Heart left ventricle (tissue), 16 donors: ENCODE measurements around the gene YY1. TPM values are rescaled to one million over a fixed set of nuclear protein-coding genes. Genes with fewer than 3 reads are reported as not detected.
"Not testable (repeated sequence)": the region's sequence is repeated elsewhere in the genome, so short reads cannot be mapped to it uniquely, and the experiment has no call there.

Experiments
- ATAC-seq, 4 donors: fragments of 200-7000 bp; cut with Tn5 transposase; one replicate each; pipeline ENCODE4 v1.9.1; 2020 to 2022; ENCODE audit warnings: moderate library complexity in 4 of 4, mild to moderate bottlenecking in 3 of 4, moderate number of reproducible peaks in 1 of 4
- DNase-seq, 5 donors: peaks; one replicate each; pipeline ENCODE4 v3.0.0-alpha.2; 2020
- H3K27ac ChIP-seq, 12 donors: fragments of 200-600 bp; sonication (generic) in 4 of 12; one replicate each; pipeline versions ENCODE4 v1.5.0 to v1.8.0; 2016 to 2022; ENCODE audit warnings: mild to moderate bottlenecking in 2 of 12
- H3K27me3 ChIP-seq, 9 donors: fragments of 200-600 bp; sonication (generic) in 2 of 9; one replicate each; pipeline versions ENCODE4 v1.5.1 to v1.8.0; 2016 to 2022; ENCODE audit warnings: mild to moderate bottlenecking in 3 of 9
- H3K36me3 ChIP-seq, 9 donors: fragments of 200-600 bp; sonication (generic) in 2 of 9; one replicate each; pipeline versions ENCODE4 v1.5.0 to v1.8.0; 2018 to 2022; ENCODE audit warnings: mild to moderate bottlenecking in 2 of 9
- H3K4me1 ChIP-seq, 12 donors: fragments of 200-600 bp; sonication (generic) in 4 of 12; one replicate each; pipeline versions ENCODE4 v1.5.0 to v1.8.0; 2016 to 2022; ENCODE audit warnings: mild to moderate bottlenecking in 3 of 12
- H3K4me3 ChIP-seq, 12 donors: fragments of 200-600 bp; sonication (generic) in 4 of 12; one replicate each; pipeline versions ENCODE4 v1.5.0 to v1.8.0; 2017 to 2022; ENCODE audit warnings: mild to moderate bottlenecking in 9 of 12, moderate library complexity in 4 of 12
- H3K9me3 ChIP-seq, 12 donors: fragments of 200-600 bp; sonication (generic) in 4 of 12; one replicate each; pipeline versions ENCODE4 v1.5.0 to v1.8.0; 2016 to 2022; ENCODE audit warnings: mild to moderate bottlenecking in 1 of 12
- POLR2A ChIP-seq, 2 donors: fragments of 450-650 bp; IDR thresholded peaks; one replicate each; pipeline ENCODE4 v1.6.1; 2017; ENCODE audit warnings: antibody characterized with exemption in 2 of 2, mild to moderate bottlenecking in 2 of 2, moderate library complexity in 2 of 2
- WGBS, 4 donors: extraction: QIAGEN DNeasy Blood & Tissue Kit in 2 of 4; methylation state at CpG; one replicate each; pipeline versions ENCODE4 v1.1.5 to v1.1.7; 2013 to 2018; 5-methylcytosine and 5-hydroxymethylcytosine counted together
- intact Hi-C, 10 donors: fragments of 100-400 bp; cut with DNase I; formaldehyde crosslinking; loops; one replicate each; pipeline versions ENCODE4 v1.11.1 to v1.14.2; 2022
- polyA plus RNA-seq, 2 donors: library from polyadenylated mRNA; stranded (reverse); fragments of 200-250 nt; gene quantifications; one replicate each; pipeline ENCODE4 v1.2.3, GENCODE V29; 2013
- total RNA-seq, 9 donors: library from RNA; depleted of rRNA in 2 of 9; stranded (reverse); fragments of >200 nt in 2 of 9; fragmentation: NEBNext Ultra II Directional in 3 of 9; extraction: Animal tissue kit (Norgen Biotek cat#: 25700) in 3 of 9; gene quantifications; one replicate each; pipeline versions ENCODE4 v1.1.0 to v1.2.4, GENCODE V29; 2016 to 2023
- TF ChIP-seq, protein P1 (sequence below), 12 donors: fragments of 200-600 bp; sonication (generic) in 4 of 12; IDR thresholded peaks; one replicate each; pipeline versions ENCODE4 v1.5.0 to v1.8.0; 2018 to 2022; ENCODE audit warnings: antibody characterized with exemption in 12 of 12, mild to moderate bottlenecking in 5 of 12
- donor health status: ischemic (EF 13 %, LVEDD 7.1; RV severe dilation, severe dysfunction).
- donor health status: healthy with polysubstance abuse.
- donor health status: DM: no; HTN: yes; CAD: no.
- donor health status: DM: no; HTN: no; CAD: no.
- donor health status: ischemic (EF 25% LVEDD 6.9; RV normal size, moderate dysfunction).
- donor health status: ischemic (EF 25% LVEDD 5.7; RV mildly dilated, moderate dysfunction).
- donor health status: healthy.
- donor health status: DM: yes; HTN: yes; CAD: no.
- donor health status: ischemic (EF 35%, LVEDD 5.7; RV mildly dilated, moderate dysfunction).
- donor health status: nonischemic (EF 11% LVEDD 7.7; RV severe dilation, severe dysfunction).
- donor health status: DM: yes; HTN: yes; CAD: no.
- donor health status: PGD.
- donor health status: ischemic (EF 29% LVEDD 5.4; RV normal size, mild dysfunction).
- donor health status: nonischemic (EF 23%, LVEDD 6.1; RV moderate dilation, normal function).

Gene YY1
- total and polyA plus RNA-seq, 11 donors, result 18.4 to 59.7 (median 45.1) TPM

DNA sequence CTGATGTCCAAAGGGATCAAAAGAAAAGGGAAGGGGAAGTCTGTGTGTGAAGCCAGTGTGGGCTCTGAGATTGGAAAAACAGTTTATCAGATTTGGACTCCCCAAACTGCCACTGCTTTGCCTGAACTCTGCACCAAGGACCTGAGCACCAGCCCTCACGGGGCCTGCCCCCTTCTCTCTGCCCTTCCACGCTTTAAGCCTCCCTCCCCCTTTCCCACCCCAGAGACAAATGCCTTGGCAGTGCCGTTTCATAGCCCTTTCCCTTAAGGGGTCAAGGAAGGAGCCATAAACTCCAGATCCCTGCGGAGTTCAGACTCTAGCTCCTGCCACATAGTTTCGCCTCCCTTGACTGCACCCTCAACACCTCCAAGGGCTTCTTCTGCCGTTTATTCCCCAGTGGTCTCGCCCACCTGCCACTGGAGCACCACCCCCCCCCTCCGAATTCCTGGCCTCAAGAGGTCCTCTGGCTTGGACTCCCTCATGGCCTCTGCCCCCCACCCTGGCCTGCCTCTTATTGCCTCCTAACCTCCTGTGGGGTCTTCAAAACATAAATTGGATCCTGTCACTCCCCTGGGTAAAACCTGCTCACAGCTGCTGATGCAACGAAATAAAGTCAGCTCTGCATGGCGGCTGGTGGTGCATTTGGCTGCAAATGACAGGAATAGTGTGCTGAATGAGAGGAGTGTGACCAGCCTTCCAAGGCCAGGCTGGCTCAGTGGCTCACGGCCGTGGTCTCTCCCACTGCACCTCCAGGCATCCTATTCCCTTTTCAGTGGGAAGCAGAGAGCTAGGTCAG, 48.5 kb downstream of the YY1 start:
- 76 to 84% (median 83%) methylated on average over 10 to 12 of the region's 12 CpGs for WGBS, 4 donors
- H3K36me3 ChIP-seq, result peaks cover 0 to 21% (median 11%) of the 10 kb centered on the region in 9 donors
- intact Hi-C loops, result loop anchor here in 4 of 10 donors (5.0 kb wide), 1 partner anchor 90 kb away; the partner anchor contains the start of gene WDR25 (in 4 of the 4)
- no peaks in the 10 kb centered on the region for H3K27me3 ChIP-seq
- no peak overlapping the region for H3K27ac ChIP-seq
- no peaks in the 10 kb centered on the region for H3K9me3 ChIP-seq
- H3K4me1 ChIP-seq, result peaks cover 0 to 56% (median 13%) of the 10 kb centered on the region in 12 donors
- TF ChIP-seq, protein P1, sequence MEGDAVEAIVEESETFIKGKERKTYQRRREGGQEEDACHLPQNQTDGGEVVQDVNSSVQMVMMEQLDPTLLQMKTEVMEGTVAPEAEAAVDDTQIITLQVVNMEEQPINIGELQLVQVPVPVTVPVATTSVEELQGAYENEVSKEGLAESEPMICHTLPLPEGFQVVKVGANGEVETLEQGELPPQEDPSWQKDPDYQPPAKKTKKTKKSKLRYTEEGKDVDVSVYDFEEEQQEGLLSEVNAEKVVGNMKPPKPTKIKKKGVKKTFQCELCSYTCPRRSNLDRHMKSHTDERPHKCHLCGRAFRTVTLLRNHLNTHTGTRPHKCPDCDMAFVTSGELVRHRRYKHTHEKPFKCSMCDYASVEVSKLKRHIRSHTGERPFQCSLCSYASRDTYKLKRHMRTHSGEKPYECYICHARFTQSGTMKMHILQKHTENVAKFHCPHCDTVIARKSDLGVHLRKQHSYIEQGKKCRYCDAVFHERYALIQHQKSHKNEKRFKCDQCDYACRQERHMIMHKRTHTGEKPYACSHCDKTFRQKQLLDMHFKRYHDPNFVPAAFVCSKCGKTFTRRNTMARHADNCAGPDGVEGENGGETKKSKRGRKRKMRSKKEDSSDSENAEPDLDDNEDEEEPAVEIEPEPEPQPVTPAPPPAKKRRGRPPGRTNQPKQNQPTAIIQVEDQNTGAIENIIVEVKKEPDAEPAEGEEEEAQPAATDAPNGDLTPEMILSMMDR (IDR thresholded peaks at IDR 0.05), result no peak
- TF ChIP-seq POLR2A (IDR thresholded peaks at IDR 0.05), result no peak
- ATAC-seq (no peak), DNase-seq (no peak)
- H3K4me3 ChIP-seq, result no peak overlapping the region

DNA sequence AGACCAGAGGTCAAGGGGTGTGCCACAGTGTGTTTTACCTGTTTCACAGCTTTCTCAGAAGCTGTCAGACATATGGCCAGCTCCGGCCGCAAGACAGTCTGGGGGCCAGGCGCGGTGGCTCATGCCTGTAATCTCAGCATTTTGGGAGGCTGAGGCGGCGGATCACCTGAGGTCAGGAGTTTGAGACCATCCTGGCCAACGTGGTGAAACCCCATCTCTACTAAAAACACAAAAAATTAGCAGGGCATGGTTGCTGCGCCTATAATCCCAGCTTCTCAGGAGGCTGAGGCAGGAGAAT, 49.0 kb downstream of the YY1 start:
- intact Hi-C loops, result loop anchor here in 4 of 10 donors (5.0 kb wide), 1 partner anchor 89 kb away; the partner anchor contains the start of gene WDR25 (in 4 of the 4)
- not testable (repeated sequence) for H3K4me3 ChIP-seq, H3K27ac ChIP-seq, DNase-seq, H3K9me3 ChIP-seq, H3K27me3 ChIP-seq, ATAC-seq
- peaks cover 0 to 26% (median 13%) of the 10 kb centered on the region in 9 donors for H3K36me3 ChIP-seq
- WGBS, 4 donors, result 92 to 96% (median 93%) methylated on average over 8 of the region's 8 CpGs
- peaks cover 0 to 51% (median 13%) of the 10 kb centered on the region in 12 donors for H3K4me1 ChIP-seq

DNA sequence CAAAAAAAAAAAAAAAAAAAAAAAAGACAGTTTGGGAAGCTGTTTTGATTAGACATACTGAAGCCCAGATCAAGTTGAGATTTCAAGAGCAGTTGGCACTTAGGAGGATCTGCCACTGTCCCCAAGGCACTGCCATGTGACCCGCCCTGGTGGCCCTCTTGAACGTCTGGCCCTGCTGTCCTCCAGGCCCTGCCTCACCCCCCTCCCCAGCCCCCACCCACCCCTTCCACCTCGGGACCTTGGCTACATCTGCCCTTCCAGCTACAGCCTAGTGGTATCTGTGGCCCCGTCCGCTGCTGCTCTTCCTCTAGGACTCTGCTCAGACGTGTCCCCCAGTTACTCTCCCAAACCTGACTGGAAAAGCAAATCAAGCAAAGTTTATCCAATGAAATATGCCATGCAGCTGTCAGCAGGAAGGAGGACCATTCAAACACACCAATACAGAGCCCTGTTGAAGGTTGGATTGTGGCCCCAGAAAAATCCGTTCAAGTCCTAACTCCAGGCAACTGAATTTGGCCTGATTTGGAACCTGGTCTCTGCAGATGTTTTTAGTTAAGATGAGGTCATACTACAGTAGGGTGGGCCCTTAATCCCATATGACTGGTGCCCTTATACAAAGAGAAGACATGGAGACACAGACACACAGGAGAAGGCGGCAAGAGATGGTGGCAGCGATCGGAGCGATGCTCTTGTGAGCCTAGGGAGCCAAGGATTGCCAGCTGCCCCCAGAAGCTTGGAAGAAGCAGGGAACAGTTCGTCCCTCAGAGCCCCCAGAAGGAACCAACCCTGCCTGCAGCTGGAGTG, 49.6 kb downstream of the YY1 start:
- WGBS, 4 donors, result 75 to 79% (median 77%) methylated on average over 12 of the region's 12 CpGs
- Histone ChIP-seq H3K4me1 (peaks cover 0 to 56% (median 13%) of the 10 kb centered on the region in 12 donors), H3K36me3 (peaks cover 0 to 29% (median 13%) of the 10 kb centered on the region in 9 donors), H3K9me3 (no peaks in the 10 kb centered on the region), H3K27me3 (no peaks in the 10 kb centered on the region), H3K4me3 (no peak overlapping the region), H3K27ac (no peak overlapping the region)
- TF ChIP-seq, protein P1 (IDR thresholded peaks at IDR 0.05), result no peak
- no peak for TF ChIP-seq POLR2A (IDR thresholded peaks at IDR 0.05)
- ATAC-seq (no peak), DNase-seq (no peak)
- intact Hi-C loops, result loop anchor here in 4 of 10 donors (5.0 kb wide), 1 partner anchor 89 kb away; the partner anchor contains the start of gene WDR25 (in 4 of the 4)

DNA sequence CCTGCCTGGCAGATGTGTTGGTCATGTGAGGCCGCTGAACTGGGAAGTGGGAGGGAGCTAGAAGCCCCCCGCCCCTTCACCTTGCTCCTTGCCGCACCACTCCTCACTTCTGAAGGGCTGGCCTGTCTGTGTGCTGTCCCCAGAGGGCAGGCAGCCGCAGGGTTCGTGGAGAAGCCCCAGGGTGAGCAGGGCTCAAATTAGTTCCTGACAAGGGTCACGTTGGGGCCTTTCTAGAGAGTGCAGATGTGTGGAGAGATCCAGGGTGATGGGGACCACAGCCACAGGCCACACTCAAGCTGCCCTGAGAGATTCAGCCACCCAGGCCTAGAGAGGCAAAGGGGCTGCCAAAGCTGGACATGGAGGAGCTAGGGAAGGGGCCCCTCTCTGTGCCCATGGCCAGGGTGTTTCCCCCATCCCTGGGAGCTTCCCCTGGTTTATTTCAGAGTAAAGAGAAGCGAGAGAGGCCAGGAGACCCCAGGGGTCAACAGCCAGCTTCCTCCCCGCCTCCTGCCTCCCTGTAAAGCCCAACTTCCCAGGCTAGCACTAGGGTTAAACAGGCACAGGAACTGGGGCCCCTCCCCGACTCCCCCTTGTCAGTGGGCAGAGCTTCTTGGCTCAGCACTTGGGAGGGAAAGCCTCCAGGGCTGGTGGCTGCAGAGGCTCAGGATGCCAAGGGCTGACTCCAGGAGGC, 51.1 kb downstream of the YY1 start:
- ATAC-seq, result no peak
- DNase-seq, result no peak
- peaks cover 0 to 29% (median 13%) of the 10 kb centered on the region in 9 donors for H3K36me3 ChIP-seq
- WGBS, 4 donors, result 59 to 67% (median 64%) methylated on average over 9 of the region's 9 CpGs
- intact Hi-C loops, result loop anchor here in 4 of 10 donors (5.0 kb wide), 1 partner anchor 87 kb away; the partner anchor contains the start of gene WDR25 (in 4 of the 4)
- no peaks in the 10 kb centered on the region for H3K9me3 ChIP-seq
- H3K4me1 ChIP-seq, result peaks cover 0 to 57% (median 14%) of the 10 kb centered on the region in 12 donors
- H3K4me3 ChIP-seq, result no peak overlapping the region
- H3K27me3 ChIP-seq, result no peaks in the 10 kb centered on the region
- no peak overlapping the region for H3K27ac ChIP-seq
- no peak for TF ChIP-seq POLR2A (IDR thresholded peaks at IDR 0.05)
- TF ChIP-seq, protein P1 (IDR thresholded peaks at IDR 0.05), result no peak
